D721Med (cell line): ENCODE measurements around the gene NEU3.
A peak's percentile ranks its signal among the peaks of the same experiment; 100 is the strongest.

Source experiments
- DNase-seq: peaks from one replicate; pipeline ENCODE4 v3.0.0; 2011; ENCODE audit warnings: low spot score; ENCODE audit not compliant: insufficient read length
- FAIRE-seq: peaks from 2 replicates; lab custom pipeline; 2011; peaks lifted over from hg19 to GRCh38; lab: Jason Lieb, UNC
- CTCF ChIP-seq: IDR thresholded peaks from 2 replicates; pipeline ENCODE4 v1.5.1; 2012; ENCODE audit warnings: mild to moderate bottlenecking, control low read depth; ENCODE audit not compliant: insufficient read depth; ENCODE audit errors: missing control alignments

The NEU3 gene

GRCh38 chr11:75029836-75030631 is 41.3 kb downstream of the NEU3 start:
- TF ChIP-seq CTCF, result no peak
- FAIRE-seq, result no peak
- DNase-seq, result no peak

- TF ChIP-seq CTCF, result no peak
- no peak for DNase-seq
- FAIRE-seq, result no peak
Measured at GRCh38 chr11:75031224-75031753, 42.6 kb downstream of the NEU3 start.

GRCh38 chr11:75031771-75032549 is 43.2 kb downstream of the NEU3 start:
- peak; percentile 77 for TF ChIP-seq CTCF
- no peak for FAIRE-seq
- DNase-seq, result peak; percentile 55

GRCh38 chr11:75032550-75032935 is 43.8 kb downstream of the NEU3 start:
- no peak for FAIRE-seq
- TF ChIP-seq CTCF, result no peak
- DNase-seq, result no peak

GRCh38 chr11:75033916-75034315 is 45.2 kb downstream of the NEU3 start:
- FAIRE-seq, result no peak
- DNase-seq, result no peak
- no peak for TF ChIP-seq CTCF

- no peak for TF ChIP-seq CTCF
- DNase-seq (no peak), FAIRE-seq (no peak)
Measured at GRCh38 chr11:75035256-75035655, 46.5 kb downstream of the NEU3 start.
